Measurements from ENCODE around the gene HABP4. TPM values are rescaled to one million over a fixed set of nuclear protein-coding genes. Genes with fewer than 3 reads are reported as not detected.

Gene HABP4
- total and polyA plus RNA-seq, 9 of the 15 experiments (the other 6 are each of a cell fraction or from before 2014, with no cell fraction given): 0.38 to 2.4 (median 1.9) TPM

DNA sequence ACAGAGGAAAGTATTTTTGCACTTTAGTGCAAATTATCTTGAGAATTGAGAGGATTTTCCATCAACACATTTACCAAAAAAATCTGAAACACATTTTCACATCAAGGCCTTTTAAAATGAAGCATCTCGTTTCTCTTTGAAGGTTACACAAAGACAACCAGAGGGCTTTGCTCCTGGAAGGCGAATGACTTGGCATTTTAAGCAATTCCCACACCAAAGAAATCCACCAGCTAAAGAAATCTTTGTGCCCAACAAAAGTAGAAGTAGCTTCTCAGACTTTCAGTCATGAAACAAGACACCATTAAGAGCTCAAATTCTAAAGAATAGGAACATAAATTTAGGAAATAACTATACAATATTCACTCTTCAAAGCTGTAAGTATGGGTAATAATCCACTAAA is 59.9 kb downstream of the HABP4 start (continued):
- TF ChIP-seq, protein P1, sequence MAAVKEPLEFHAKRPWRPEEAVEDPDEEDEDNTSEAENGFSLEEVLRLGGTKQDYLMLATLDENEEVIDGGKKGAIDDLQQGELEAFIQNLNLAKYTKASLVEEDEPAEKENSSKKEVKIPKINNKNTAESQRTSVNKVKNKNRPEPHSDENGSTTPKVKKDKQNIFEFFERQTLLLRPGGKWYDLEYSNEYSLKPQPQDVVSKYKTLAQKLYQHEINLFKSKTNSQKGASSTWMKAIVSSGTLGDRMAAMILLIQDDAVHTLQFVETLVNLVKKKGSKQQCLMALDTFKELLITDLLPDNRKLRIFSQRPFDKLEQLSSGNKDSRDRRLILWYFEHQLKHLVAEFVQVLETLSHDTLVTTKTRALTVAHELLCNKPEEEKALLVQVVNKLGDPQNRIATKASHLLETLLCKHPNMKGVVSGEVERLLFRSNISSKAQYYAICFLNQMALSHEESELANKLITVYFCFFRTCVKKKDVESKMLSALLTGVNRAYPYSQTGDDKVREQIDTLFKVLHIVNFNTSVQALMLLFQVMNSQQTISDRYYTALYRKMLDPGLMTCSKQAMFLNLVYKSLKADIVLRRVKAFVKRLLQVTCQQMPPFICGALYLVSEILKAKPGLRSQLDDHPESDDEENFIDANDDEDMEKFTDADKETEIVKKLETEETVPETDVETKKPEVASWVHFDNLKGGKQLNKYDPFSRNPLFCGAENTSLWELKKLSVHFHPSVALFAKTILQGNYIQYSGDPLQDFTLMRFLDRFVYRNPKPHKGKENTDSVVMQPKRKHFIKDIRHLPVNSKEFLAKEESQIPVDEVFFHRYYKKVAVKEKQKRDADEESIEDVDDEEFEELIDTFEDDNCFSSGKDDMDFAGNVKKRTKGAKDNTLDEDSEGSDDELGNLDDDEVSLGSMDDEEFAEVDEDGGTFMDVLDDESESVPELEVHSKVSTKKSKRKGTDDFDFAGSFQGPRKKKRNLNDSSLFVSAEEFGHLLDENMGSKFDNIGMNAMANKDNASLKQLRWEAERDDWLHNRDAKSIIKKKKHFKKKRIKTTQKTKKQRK (IDR thresholded peaks at IDR 0.05; ENCODE audit: borderline replicate concordance, low read depth, low read length): no peak
- TF ChIP-seq RBM25 (IDR thresholded peaks at IDR 0.05; ENCODE audit: low read depth, low read length, severe bottlenecking) (no peak), POLR2A (conservative IDR thresholded peaks at IDR 0.05) (no peak), PTRF (tag; IDR thresholded peaks at IDR 0.05) (no peak), ZNF175 (CRISPR knock-in tag; IDR thresholded peaks at IDR 0.05; ENCODE audit: low read depth) (no peak), ZNF24 (IDR thresholded peaks at IDR 0.05) (no peak), DPF2 (IDR thresholded peaks at IDR 0.05) (no peak), STAT5B (CRISPR knock-in tag; IDR thresholded peaks at IDR 0.05) (no peak), NFE2L1 (tag; IDR thresholded peaks at IDR 0.05; ENCODE audit: borderline replicate concordance, low read depth) (peak; percentile 27; the same call in 1 of the 2 replicates), SMAD3 (CRISPR knock-in tag; conservative IDR thresholded peaks at IDR 0.05) (no peak), ZNF165 (CRISPR knock-in tag; IDR thresholded peaks at IDR 0.05; ENCODE audit: borderline replicate concordance) (no peak), SAFB (IDR thresholded peaks at IDR 0.05; ENCODE audit: borderline replicate concordance, low read depth, low read length) (no peak), ESRRA (IDR thresholded peaks at IDR 0.05; ENCODE audit: borderline replicate concordance, low read depth) (no peak), TEAD4 (IDR thresholded peaks at IDR 0.05; ENCODE audit: low read length) (no peak), TEAD4 (CRISPR knock-in tag; IDR thresholded peaks at IDR 0.05; ENCODE audit: borderline replicate concordance) (no peak), POLR2H (tag; IDR thresholded peaks at IDR 0.05; ENCODE audit: low read depth) (no peak), L3MBTL2 (IDR thresholded peaks at IDR 0.05) (no peak), BDP1 (IDR thresholded peaks at IDR 0.05; ENCODE audit: insufficient read depth, insufficient read length) (no peak), ZBTB17 (CRISPR knock-in tag; IDR thresholded peaks at IDR 0.05) (no peak), MAFG (tag; conservative IDR thresholded peaks at IDR 0.05) (peak; percentile 59)
- TF ChIP-seq, protein P2, sequence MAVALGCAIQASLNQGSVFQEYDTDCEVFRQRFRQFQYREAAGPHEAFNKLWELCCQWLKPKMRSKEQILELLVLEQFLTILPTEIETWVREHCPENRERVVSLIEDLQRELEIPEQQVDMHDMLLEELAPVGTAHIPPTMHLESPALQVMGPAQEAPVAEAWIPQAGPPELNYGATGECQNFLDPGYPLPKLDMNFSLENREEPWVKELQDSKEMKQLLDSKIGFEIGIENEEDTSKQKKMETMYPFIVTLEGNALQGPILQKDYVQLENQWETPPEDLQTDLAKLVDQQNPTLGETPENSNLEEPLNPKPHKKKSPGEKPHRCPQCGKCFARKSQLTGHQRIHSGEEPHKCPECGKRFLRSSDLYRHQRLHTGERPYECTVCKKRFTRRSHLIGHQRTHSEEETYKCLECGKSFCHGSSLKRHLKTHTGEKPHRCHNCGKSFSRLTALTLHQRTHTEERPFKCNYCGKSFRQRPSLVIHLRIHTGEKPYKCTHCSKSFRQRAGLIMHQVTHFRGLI (CRISPR knock-in tag; IDR thresholded peaks at IDR 0.05): no peak
- TF ChIP-seq, protein P3, sequence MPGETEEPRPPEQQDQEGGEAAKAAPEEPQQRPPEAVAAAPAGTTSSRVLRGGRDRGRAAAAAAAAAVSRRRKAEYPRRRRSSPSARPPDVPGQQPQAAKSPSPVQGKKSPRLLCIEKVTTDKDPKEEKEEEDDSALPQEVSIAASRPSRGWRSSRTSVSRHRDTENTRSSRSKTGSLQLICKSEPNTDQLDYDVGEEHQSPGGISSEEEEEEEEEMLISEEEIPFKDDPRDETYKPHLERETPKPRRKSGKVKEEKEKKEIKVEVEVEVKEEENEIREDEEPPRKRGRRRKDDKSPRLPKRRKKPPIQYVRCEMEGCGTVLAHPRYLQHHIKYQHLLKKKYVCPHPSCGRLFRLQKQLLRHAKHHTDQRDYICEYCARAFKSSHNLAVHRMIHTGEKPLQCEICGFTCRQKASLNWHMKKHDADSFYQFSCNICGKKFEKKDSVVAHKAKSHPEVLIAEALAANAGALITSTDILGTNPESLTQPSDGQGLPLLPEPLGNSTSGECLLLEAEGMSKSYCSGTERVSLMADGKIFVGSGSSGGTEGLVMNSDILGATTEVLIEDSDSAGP (CRISPR knock-in tag; IDR thresholded peaks at IDR 0.05): no peak
- TF ChIP-seq, protein P4, sequence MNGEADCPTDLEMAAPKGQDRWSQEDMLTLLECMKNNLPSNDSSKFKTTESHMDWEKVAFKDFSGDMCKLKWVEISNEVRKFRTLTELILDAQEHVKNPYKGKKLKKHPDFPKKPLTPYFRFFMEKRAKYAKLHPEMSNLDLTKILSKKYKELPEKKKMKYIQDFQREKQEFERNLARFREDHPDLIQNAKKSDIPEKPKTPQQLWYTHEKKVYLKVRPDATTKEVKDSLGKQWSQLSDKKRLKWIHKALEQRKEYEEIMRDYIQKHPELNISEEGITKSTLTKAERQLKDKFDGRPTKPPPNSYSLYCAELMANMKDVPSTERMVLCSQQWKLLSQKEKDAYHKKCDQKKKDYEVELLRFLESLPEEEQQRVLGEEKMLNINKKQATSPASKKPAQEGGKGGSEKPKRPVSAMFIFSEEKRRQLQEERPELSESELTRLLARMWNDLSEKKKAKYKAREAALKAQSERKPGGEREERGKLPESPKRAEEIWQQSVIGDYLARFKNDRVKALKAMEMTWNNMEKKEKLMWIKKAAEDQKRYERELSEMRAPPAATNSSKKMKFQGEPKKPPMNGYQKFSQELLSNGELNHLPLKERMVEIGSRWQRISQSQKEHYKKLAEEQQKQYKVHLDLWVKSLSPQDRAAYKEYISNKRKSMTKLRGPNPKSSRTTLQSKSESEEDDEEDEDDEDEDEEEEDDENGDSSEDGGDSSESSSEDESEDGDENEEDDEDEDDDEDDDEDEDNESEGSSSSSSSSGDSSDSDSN (IDR thresholded peaks at IDR 0.05; ENCODE audit: borderline replicate concordance in 1 of 2, low read depth in 2 of 2, low read length in 2 of 2): no peak
